ENCODE data around the gene NTNG2. TPM values are rescaled to one million over a fixed set of nuclear protein-coding genes. Genes with fewer than 3 reads are reported as not detected.

NTNG2 gene
- total RNA-seq, 1 donor from 2014 or later: 2.5 TPM

DNA sequence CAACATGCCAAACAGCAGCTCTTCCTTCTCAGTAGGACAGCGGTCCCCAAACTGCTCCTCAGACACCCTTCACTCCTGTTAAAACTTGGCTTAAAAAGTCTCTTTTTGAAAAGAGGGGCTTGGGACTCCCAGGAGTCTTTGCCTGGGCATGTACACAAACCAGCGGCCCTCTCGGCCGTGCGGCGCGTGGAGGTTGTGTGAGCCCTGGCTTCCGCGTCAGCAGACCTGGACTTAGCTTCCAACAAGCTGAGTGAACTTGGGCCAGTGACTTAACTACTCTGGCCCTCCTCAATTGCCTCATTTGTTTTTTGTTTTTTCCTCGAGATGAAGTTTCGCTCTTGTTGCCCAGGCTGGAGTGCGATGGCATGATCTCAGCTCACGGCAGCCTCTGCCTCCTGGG lies 15.3 kb upstream of the NTNG2 start:
- H3K4me3 ChIP-seq (ENCODE audit: insufficient read depth, low read depth, low read length): no peak overlapping the region

GRCh38 chr9:132147331-132147730 lies 14.5 kb upstream of the NTNG2 start:
- Histone ChIP-seq H3K4me3 (ENCODE audit: insufficient read depth, low read depth, low read length) (no peak overlapping the region), H3K9ac (ENCODE audit: low read length) (no peak overlapping the region), H2AFZ (ENCODE audit: low read depth, low read length) (no peak overlapping the region), H3K79me2 (ENCODE audit: insufficient read depth, low read length) (no peaks in the 10 kb centered on the region), H3K9me3 (ENCODE audit: insufficient read depth, low read depth, low read length) (no peaks in the 10 kb centered on the region), H4K20me1 (ENCODE audit: insufficient read depth, low read length) (no peaks in the 10 kb centered on the region), H3K27me3 (ENCODE audit: insufficient read depth, low read length) (peaks cover 53% of the 10 kb centered on the region), H3K4me1 (ENCODE audit: insufficient read depth, low read length) (peaks cover 5% of the 10 kb centered on the region), H3K36me3 (ENCODE audit: insufficient read depth, low read length) (no peaks in the 10 kb centered on the region), H3K27ac (ENCODE audit: low read depth, low read length) (no peak overlapping the region), H3K4me2 (ENCODE audit: low read length) (no peak overlapping the region)
- Mint-ChIP-seq H3K9me3 (ENCODE audit: unreplicated experiment) (no peaks in the 10 kb centered on the region), H3K27me3 (ENCODE audit: low read depth, unreplicated experiment) (peaks cover 51% of the 10 kb centered on the region), H3K4me1 (ENCODE audit: low read depth, unreplicated experiment) (peaks cover 4% of the 10 kb centered on the region), H3K4me3 (ENCODE audit: unreplicated experiment) (no peak overlapping the region), H3K36me3 (ENCODE audit: low read depth, unreplicated experiment) (no peaks in the 10 kb centered on the region), H3K27ac (ENCODE audit: unreplicated experiment) (no peak overlapping the region)
- FAIRE-seq: no peak
- no peak for TF ChIP-seq EZH2 (IDR thresholded peaks at IDR 0.05; ENCODE audit: insufficient read depth, low read length)
- TF ChIP-seq CTCF (IDR thresholded peaks at IDR 0.05; ENCODE audit: insufficient read depth, low read depth, low read length): no peak
- no peak for DNase-seq (ENCODE audit: low read depth)

More for the DNA sequence above, 15.3 kb upstream of the NTNG2 start:
- H3K4me3 Mint-ChIP-seq (ENCODE audit: unreplicated experiment): no peak overlapping the region
- H3K36me3 Mint-ChIP-seq (ENCODE audit: low read depth, unreplicated experiment): no peaks in the 10 kb centered on the region
- TF ChIP-seq EZH2 (IDR thresholded peaks at IDR 0.05; ENCODE audit: insufficient read depth, low read length): no peak
- TF ChIP-seq CTCF (IDR thresholded peaks at IDR 0.05; ENCODE audit: insufficient read depth, low read depth, low read length): no peak
- Histone ChIP-seq H3K4me1 (ENCODE audit: insufficient read depth, low read length) (peaks cover 5% of the 10 kb centered on the region), H3K9ac (ENCODE audit: low read length) (no peak overlapping the region), H3K4me2 (ENCODE audit: low read length) (no peak overlapping the region), H3K9me3 (ENCODE audit: insufficient read depth, low read depth, low read length) (no peaks in the 10 kb centered on the region), H3K27ac (ENCODE audit: low read depth, low read length) (no peak overlapping the region), H2AFZ (ENCODE audit: low read depth, low read length) (no peak overlapping the region), H3K36me3 (ENCODE audit: insufficient read depth, low read length) (no peaks in the 10 kb centered on the region), H3K27me3 (ENCODE audit: insufficient read depth, low read length) (peaks cover 58% of the 10 kb centered on the region), H3K79me2 (ENCODE audit: insufficient read depth, low read length) (no peaks in the 10 kb centered on the region), H4K20me1 (ENCODE audit: insufficient read depth, low read length) (no peaks in the 10 kb centered on the region)
- DNase-seq (ENCODE audit: low read depth): no peak
- H3K4me1 Mint-ChIP-seq (ENCODE audit: low read depth, unreplicated experiment): peaks cover 4% of the 10 kb centered on the region
- H3K9me3 Mint-ChIP-seq (ENCODE audit: unreplicated experiment): no peaks in the 10 kb centered on the region
- no peak for FAIRE-seq
- H3K27ac Mint-ChIP-seq (ENCODE audit: unreplicated experiment): no peak overlapping the region
- H3K27me3 Mint-ChIP-seq (ENCODE audit: low read depth, unreplicated experiment): peaks cover 50% of the 10 kb centered on the region

- no peaks in the 10 kb centered on the region for H3K9me3 ChIP-seq (ENCODE audit: insufficient read depth, low read depth, low read length)
- no peak overlapping the region for H3K4me3 ChIP-seq (ENCODE audit: insufficient read depth, low read depth, low read length)
- Mint-ChIP-seq H3K27me3 (ENCODE audit: low read depth, unreplicated experiment) (peaks cover 52% of the 10 kb centered on the region), H3K4me3 (ENCODE audit: unreplicated experiment) (no peak overlapping the region), H3K4me1 (ENCODE audit: low read depth, unreplicated experiment) (peaks cover 4% of the 10 kb centered on the region), H3K36me3 (ENCODE audit: low read depth, unreplicated experiment) (no peaks in the 10 kb centered on the region), H3K9me3 (ENCODE audit: unreplicated experiment) (no peaks in the 10 kb centered on the region), H3K27ac (ENCODE audit: unreplicated experiment) (no peak overlapping the region)
- FAIRE-seq (no peak), DNase-seq (ENCODE audit: low read depth) (no peak)
- H3K4me2 ChIP-seq (ENCODE audit: low read length): no peak overlapping the region
- H3K9ac ChIP-seq (ENCODE audit: low read length): no peak overlapping the region
- H3K4me1 ChIP-seq (ENCODE audit: insufficient read depth, low read length): peaks cover 5% of the 10 kb centered on the region
- H3K36me3 ChIP-seq (ENCODE audit: insufficient read depth, low read length): no peaks in the 10 kb centered on the region
- peaks cover 51% of the 10 kb centered on the region for H3K27me3 ChIP-seq (ENCODE audit: insufficient read depth, low read length)
- no peak overlapping the region for H2AFZ ChIP-seq (ENCODE audit: low read depth, low read length)
- H3K79me2 ChIP-seq (ENCODE audit: insufficient read depth, low read length): no peaks in the 10 kb centered on the region
- no peaks in the 10 kb centered on the region for H4K20me1 ChIP-seq (ENCODE audit: insufficient read depth, low read length)
- TF ChIP-seq EZH2 (IDR thresholded peaks at IDR 0.05; ENCODE audit: insufficient read depth, low read length) (no peak), CTCF (IDR thresholded peaks at IDR 0.05; ENCODE audit: insufficient read depth, low read depth, low read length) (no peak)
- no peak overlapping the region for H3K27ac ChIP-seq (ENCODE audit: low read depth, low read length)
Measured at GRCh38 chr9:132147839-132148238, 14.0 kb upstream of the NTNG2 start.
